ENCODE data around the gene SSX1.
"Not testable (repeated sequence)": the region's sequence is repeated elsewhere in the genome, so short reads cannot be mapped to it uniquely, and the experiment has no call there.

Gene SSX1

GRCh38 chrX:48255062-48255796 is at the start of gene SSX1:
Gene SSX1 (plus strand): TSS chrX:48255392. CDS start chrX:48257242, 1,850 bp downstream.
- not testable (repeated sequence) for DNase-seq

GRCh38 chrX:48214341-48214740 is 40.9 kb upstream of the SSX1 start:
- not testable (repeated sequence) for DNase-seq

GRCh38 chrX:48224196-48224595 is 31.0 kb upstream of the SSX1 start:
- DNase-seq: not testable (repeated sequence)

- DNase-seq: not testable (repeated sequence)
Measured at GRCh38 chrX:48252945-48253344, 2.2 kb upstream of the SSX1 start.

GRCh38 chrX:48274365-48274764 is 19.2 kb downstream of the SSX1 start:
- not testable (repeated sequence) for DNase-seq

GRCh38 chrX:48278958-48279357 is 23.8 kb downstream of the SSX1 start:
- peak; percentile 60 for DNase-seq

GRCh38 chrX:48280729-48281128 is 25.5 kb downstream of the SSX1 start:
- DNase-seq: not testable (repeated sequence)

- no peak for DNase-seq
Measured at GRCh38 chrX:48306175-48306574, 51.0 kb downstream of the SSX1 start.

- DNase-seq: not testable (repeated sequence)
Measured at GRCh38 chrX:48313996-48314395, 58.8 kb downstream of the SSX1 start.

All from femur (tissue), 1 donor.